Smooth muscle cell (in vitro differentiated cells): ENCODE results near the gene MRAP2. TPM values are rescaled to one million over a fixed set of nuclear protein-coding genes. Genes with fewer than 3 reads are reported as not detected.

ENCODE experiments used
- DNase-seq: peaks from one replicate; lab custom pipeline; 2025; ENCODE audit not compliant: unreplicated experiment; lab: John Stamatoyannopoulos, UW
- H2AFZ ChIP-seq: fragments of 200-600 bp; sonication (generic); 2 replicates; pipeline ENCODE4 v1.6.0; 2016; ENCODE audit warnings: antibody characterized with exemption, low read depth, mild to moderate bottlenecking
- H3F3A ChIP-seq: fragments of 200-600 bp; sonication (generic); 2 replicates; pipeline ENCODE4 v1.6.0; 2017; ENCODE audit warnings: antibody characterized with exemption, low read depth
- H3K27ac ChIP-seq: fragments of 200-600 bp; sonication (generic); 2 replicates; pipeline ENCODE4 v1.5.1; 2016; ENCODE audit warnings: low read depth, mild to moderate bottlenecking
- H3K27me3 ChIP-seq: fragments of 200-600 bp; sonication (generic); 2 replicates; pipeline ENCODE4 v1.6.1; 2016; ENCODE audit warnings: low read depth, mild to moderate bottlenecking
- H3K36me3 ChIP-seq: fragments of 200-600 bp; sonication (generic); 2 replicates; pipeline ENCODE4 v1.5.1; 2016; ENCODE audit warnings: low read depth
- H3K4me1 ChIP-seq: fragments of 200-600 bp; sonication (generic); 2 replicates; pipeline ENCODE4 v1.5.1; 2016; ENCODE audit warnings: low read depth
- H3K4me2 ChIP-seq: fragments of 200-600 bp; sonication (generic); 2 replicates; pipeline ENCODE4 v1.6.0; 2016; ENCODE audit warnings: mild to moderate bottlenecking
- H3K4me3 ChIP-seq: fragments of 200-600 bp; sonication (generic); 2 replicates; pipeline ENCODE4 v1.5.1; 2016; ENCODE audit warnings: mild to moderate bottlenecking
- H3K79me2 ChIP-seq: fragments of 200-600 bp; sonication (generic); 2 replicates; pipeline ENCODE4 v1.6.0; 2016; ENCODE audit warnings: low read depth, mild to moderate bottlenecking
- H3K9ac ChIP-seq: fragments of 200-600 bp; sonication (generic); 2 replicates; pipeline ENCODE4 v1.6.0; 2016; ENCODE audit warnings: low read depth
- H3K9me3 ChIP-seq: fragments of 200-600 bp; sonication (generic); replicated peaks from 2 replicates; pipeline ENCODE4 v1.5.1; 2016; ENCODE audit warnings: low read depth
- H4K20me1 ChIP-seq: fragments of 200-600 bp; sonication (generic); 2 replicates; pipeline ENCODE4 v1.6.0; 2016; ENCODE audit warnings: low read depth
- CTCF ChIP-seq: fragments of 200-600 bp; sonication (generic); IDR thresholded peaks from 2 replicates; pipeline ENCODE4 v1.5.1; 2017; ENCODE audit warnings: borderline replicate concordance, mild to moderate bottlenecking, antibody characterized with exemption; ENCODE audit not compliant: insufficient read depth, poor library complexity, severe bottlenecking
- WGBS: methylation state at CpG from one replicate; pipeline ENCODE4 v1.1.7; 2016; ENCODE audit warnings: low lambda C conversion rate; 5-methylcytosine and 5-hydroxymethylcytosine counted together
- polyA plus RNA-seq: library from polyadenylated mRNA; unstranded; fragments of >200 nt; fragmentation: Nextera tagmentation; extraction: Ambion mirVana; gene quantifications from 2 replicates; pipeline ENCODE4 v1.2.1, GENCODE V29; 2016
- total RNA-seq: library from RNA; depleted of rRNA; stranded (reverse); fragments of >200 nt; gene quantifications from 2 replicates; pipeline ENCODE4 v1.2.3, GENCODE V29; 2014

MRAP2 gene
- total and polyA plus RNA-seq, 2 experiments from 2014 or later: 15.0 to 20.5 TPM

GRCh38 chr6:84086056-84086455 lies 52.5 kb downstream of the MRAP2 start:
- Histone ChIP-seq H3K4me1 (peaks cover 11% of the 10 kb centered on the region), H3K79me2 (no peaks in the 10 kb centered on the region), H4K20me1 (no peaks in the 10 kb centered on the region), H3F3A (no peaks in the 10 kb centered on the region), H3K4me2 (no peak overlapping the region), H3K27ac (no peak overlapping the region), H3K27me3 (no peaks in the 10 kb centered on the region), H3K9me3 (no peaks in the 10 kb centered on the region), H3K36me3 (no peaks in the 10 kb centered on the region), H3K4me3 (no peak overlapping the region), H2AFZ (no peak overlapping the region), H3K9ac (no peak overlapping the region)
- DNase-seq: no peak
- no peak for TF ChIP-seq CTCF
- WGBS: 100% methylated on average over 1 of the region's 1 CpG

DNA sequence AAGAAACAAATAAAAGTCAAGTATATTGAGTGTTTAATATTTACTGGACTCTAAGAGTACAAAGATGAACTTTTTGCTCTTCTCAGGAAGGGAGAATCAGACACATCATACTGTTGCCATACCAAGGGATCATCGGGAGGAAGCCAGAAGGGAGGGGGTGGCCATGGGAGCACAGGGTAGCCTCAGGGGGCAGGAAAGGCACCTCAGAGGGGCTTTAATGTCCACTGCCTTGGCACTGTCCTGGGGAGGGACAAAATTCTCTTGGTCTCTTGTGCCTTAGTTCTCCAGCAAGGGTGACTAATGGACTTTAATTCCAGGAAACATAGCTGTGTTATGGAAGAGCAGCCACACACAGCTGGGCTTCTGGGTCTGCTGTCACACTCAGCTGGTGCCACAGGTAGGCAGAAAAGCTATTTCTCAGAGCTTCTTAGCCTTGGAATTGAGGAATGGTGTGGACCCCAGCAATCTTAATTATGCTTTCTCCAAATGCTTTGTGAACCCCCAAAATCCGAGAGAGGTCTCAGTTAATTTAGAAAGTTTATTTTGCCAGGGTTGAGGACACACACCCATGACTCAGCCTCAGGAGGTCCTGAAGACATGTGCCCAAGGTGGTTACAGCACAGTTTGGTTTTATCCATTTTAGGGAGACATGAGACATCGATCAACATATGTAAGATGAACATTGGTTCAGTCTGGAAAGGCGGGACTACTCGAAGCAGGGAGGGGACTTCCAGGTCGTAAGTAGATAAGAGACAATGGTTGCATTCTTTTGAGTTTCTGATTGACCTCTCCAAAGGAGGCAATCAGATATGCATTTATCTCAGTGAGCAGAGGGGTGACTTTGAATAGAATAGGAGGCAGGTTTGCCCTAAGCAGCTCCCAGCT lies 53.2 kb downstream of the MRAP2 start:
- H3K27ac ChIP-seq: no peak overlapping the region
- H3K9me3 ChIP-seq: no peaks in the 10 kb centered on the region
- H4K20me1 ChIP-seq: no peaks in the 10 kb centered on the region
- no peak overlapping the region for H3K4me2 ChIP-seq
- no peaks in the 10 kb centered on the region for H3K36me3 ChIP-seq
- H3K27me3 ChIP-seq: no peaks in the 10 kb centered on the region
- H3F3A ChIP-seq: no peaks in the 10 kb centered on the region
- H2AFZ ChIP-seq: no peak overlapping the region
- WGBS: 81% methylated on average over 6 of the region's 6 CpGs
- H3K79me2 ChIP-seq: no peaks in the 10 kb centered on the region
- H3K9ac ChIP-seq: no peak overlapping the region
- H3K4me3 ChIP-seq: no peak overlapping the region
- H3K4me1 ChIP-seq: peaks cover 11% of the 10 kb centered on the region
- no peak for TF ChIP-seq CTCF
- no peak for DNase-seq

DNA sequence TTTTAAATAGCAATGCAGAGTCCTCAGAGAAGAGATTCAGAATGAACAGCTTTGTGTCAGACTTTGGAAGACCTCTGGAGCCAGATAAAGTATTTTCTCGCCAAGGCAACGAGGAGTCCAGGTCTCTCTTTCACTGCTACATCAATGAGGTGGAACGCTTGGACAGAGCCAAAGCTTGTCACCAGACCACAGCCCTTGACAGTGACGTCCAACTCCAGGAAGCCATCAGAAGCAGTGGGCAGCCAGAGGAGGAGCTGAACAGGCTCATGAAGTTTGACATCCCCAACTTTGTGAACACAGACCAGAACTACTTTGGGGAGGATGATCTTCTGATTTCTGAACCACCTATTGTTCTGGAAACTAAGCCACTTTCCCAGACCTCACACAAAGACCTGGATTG lies 55.5 kb downstream of the MRAP2 start:
- H3K27me3 ChIP-seq: no peaks in the 10 kb centered on the region
- no peak for DNase-seq
- no peaks in the 10 kb centered on the region for H3K36me3 ChIP-seq
- no peak overlapping the region for H3K27ac ChIP-seq
- no peaks in the 10 kb centered on the region for H4K20me1 ChIP-seq
- H3K4me3 ChIP-seq: no peak overlapping the region
- 95% methylated on average over 4 of the region's 4 CpGs for WGBS
- H3F3A ChIP-seq: no peaks in the 10 kb centered on the region
- no peak for TF ChIP-seq CTCF
- H3K4me1 ChIP-seq: no peaks in the 10 kb centered on the region
- no peaks in the 10 kb centered on the region for H3K9me3 ChIP-seq
- no peak overlapping the region for H3K9ac ChIP-seq
- no peak overlapping the region for H2AFZ ChIP-seq
- no peak overlapping the region for H3K4me2 ChIP-seq
- H3K79me2 ChIP-seq: no peaks in the 10 kb centered on the region

GRCh38 chr6:84089552-84089951 lies 56.0 kb downstream of the MRAP2 start:
- H3K79me2 ChIP-seq: no peaks in the 10 kb centered on the region
- 86% methylated on average over 3 of the region's 3 CpGs for WGBS
- no peak for TF ChIP-seq CTCF

More at GRCh38 chr6:84089552-84089951, 56.0 kb downstream of the MRAP2 start:
- no peak for DNase-seq
- H4K20me1 ChIP-seq: no peaks in the 10 kb centered on the region
- H3K4me1 ChIP-seq: no peaks in the 10 kb centered on the region
- no peak overlapping the region for H3K9ac ChIP-seq
- H2AFZ ChIP-seq: no peak overlapping the region
- no peaks in the 10 kb centered on the region for H3K36me3 ChIP-seq
- H3K9me3 ChIP-seq: no peaks in the 10 kb centered on the region
- H3K4me2 ChIP-seq: no peak overlapping the region
- no peaks in the 10 kb centered on the region for H3F3A ChIP-seq
- H3K27me3 ChIP-seq: no peaks in the 10 kb centered on the region
- H3K27ac ChIP-seq: no peak overlapping the region
- no peak overlapping the region for H3K4me3 ChIP-seq
